DMS153 treated with DMSO at 0.1 percent for 48 hours (cell line): ENCODE measurements around the gene ABR.
"Not testable (repeated sequence)": the region's sequence is repeated elsewhere in the genome, so short reads cannot be mapped to it uniquely, and the experiment has no call there.

Experiments
- DNase-seq: peaks from one replicate; lab custom pipeline; 2025; ENCODE audit not compliant: unreplicated experiment; lab: John Stamatoyannopoulos, UW

ABR gene

DNA sequence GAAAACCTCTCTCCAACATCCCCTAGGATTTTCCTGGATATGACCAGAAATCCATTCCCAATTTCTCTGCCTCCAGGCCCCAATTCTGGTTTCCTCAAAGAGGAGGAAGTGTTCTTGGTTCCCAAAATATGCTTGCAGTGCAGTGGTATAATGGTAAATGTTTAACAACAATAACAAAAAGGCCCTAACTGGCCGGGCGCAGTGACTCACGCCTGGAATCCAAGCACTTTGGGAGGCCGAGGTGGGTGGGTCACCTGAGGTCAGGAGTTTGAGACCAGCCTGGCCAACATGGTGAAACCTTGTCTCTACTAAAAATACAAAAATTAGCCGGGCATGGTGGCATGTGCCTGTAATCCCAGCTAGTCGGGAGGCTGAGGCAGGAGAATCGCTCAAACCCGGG, 184.5 kb downstream of the ABR start:
- DNase-seq, result not testable (repeated sequence)

DNA sequence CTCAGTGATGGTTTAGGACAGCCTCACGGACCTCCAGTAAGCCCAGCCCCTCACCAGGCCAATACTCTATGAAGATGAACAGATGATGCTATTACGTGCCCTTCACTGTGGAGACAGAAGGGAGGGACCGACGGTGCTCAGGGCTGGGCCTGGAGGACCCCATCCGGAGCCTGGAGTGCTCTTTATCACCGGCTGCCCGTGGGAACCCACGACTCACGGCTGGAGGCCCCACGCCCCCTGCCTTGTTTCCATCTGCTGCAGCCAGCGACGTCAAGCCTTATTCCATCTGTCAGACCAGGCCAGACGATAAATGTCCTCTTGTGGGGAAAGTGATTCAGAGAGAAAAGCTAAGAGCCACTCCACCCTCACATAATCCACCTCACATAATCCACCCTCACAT, 186.8 kb downstream of the ABR start:
- no peak for DNase-seq

DNA sequence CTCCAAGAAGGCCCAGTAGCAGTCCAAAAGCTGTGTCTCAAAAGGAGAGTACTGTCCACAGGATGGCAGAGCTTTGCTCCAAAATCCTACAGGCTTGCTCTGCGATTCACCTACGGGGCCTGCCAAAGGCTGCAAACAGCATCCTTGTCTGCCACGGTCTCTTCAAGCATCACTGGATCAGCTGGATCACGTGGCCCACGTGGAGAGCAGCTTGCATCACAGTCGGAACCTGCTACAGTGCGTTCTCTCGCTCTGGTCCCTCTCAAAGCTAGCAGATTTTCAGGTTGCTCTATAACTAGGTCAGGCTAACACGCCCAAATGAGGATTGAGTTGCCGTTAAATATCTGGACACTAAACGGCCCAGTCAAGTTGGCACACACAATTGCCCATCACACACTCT, 191.2 kb downstream of the ABR start:
- DNase-seq, result no peak

DNA sequence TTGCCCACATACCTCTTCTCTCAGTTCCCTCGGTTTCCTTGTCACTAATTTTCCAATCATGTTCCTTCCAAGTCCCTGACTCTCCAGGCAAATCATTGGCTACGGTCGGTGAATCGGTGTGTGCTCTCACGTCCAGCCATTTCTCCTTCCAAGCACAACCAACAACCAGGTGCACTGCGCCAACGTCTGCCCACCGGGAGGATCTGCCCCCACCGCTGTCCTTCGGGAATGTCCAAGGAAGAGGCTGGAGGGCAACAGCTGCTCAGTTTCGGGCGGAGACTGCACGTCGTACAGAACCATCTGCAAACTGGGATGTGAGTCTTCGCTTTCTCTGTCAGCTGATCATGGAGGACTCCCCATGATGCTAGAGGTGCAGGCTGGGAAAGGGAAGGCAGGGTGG, 191.8 kb downstream of the ABR start:
- no peak for DNase-seq

DNA sequence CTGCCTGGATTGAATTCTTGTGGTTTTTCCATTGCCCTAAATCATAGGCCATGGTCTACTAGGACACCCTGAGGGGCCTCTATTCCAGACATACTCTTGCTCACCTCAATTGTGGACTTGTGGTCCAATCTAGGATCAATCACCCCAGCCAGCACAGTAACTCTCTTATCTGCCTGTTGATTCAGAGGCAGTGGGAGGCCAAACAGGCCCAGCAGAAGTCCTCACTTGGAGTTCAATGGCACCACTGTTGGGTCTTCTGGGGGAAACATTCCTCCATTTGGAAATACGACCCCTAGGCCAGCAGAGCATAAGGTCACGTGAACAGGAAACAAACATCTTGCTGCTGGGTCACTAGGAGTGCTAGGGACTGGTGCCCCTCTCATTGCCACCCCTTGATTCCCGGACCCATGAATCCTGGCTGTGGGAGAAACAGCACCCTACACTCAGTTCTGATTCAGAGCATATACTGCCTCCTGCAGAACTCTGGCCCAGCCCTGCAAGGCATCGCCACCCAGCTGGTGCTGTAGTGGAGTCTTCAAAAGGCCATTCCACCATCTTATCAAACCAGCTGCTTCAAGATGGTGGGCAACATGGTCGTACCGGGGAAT, 193.4 kb downstream of the ABR start:
- DNase-seq, result no peak

DNA sequence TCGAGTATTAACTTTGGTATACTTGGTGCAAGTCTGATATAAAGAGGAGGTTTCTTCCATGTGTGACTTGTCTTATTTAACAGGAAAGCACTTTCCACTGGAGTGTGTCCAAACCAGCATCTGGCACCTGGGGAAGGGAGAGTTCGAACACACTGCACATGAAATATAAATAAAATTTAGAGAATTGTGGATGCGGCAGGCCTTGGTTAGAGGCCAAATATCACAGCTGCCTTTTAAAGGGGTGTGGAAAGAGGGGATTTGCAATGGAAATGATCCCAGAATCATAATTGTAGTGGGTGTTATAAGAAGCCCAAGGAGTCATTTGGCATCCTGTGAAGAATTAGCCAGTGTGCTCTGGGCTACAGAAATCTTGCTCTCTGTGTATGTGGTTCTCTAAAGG, 195.9 kb downstream of the ABR start:
- no peak for DNase-seq

DNA sequence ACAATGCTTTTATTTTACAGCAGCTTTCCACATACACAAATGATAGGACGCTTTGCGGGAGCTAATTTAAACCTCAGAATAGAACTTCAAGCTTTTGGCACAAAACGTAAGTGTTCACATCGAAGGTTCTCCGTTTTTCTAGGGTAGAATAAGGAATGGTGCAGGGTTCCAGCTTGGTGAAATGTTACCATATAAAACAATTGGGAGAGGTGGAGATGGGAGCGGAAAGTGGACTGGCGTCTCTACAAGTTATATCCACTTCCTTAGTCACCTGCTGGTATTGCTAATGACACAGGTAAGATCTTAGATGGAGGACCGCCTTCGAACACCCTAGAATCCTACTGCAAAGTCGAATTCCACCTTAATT, 198.5 kb downstream of the ABR start:
- DNase-seq, result no peak

DNA sequence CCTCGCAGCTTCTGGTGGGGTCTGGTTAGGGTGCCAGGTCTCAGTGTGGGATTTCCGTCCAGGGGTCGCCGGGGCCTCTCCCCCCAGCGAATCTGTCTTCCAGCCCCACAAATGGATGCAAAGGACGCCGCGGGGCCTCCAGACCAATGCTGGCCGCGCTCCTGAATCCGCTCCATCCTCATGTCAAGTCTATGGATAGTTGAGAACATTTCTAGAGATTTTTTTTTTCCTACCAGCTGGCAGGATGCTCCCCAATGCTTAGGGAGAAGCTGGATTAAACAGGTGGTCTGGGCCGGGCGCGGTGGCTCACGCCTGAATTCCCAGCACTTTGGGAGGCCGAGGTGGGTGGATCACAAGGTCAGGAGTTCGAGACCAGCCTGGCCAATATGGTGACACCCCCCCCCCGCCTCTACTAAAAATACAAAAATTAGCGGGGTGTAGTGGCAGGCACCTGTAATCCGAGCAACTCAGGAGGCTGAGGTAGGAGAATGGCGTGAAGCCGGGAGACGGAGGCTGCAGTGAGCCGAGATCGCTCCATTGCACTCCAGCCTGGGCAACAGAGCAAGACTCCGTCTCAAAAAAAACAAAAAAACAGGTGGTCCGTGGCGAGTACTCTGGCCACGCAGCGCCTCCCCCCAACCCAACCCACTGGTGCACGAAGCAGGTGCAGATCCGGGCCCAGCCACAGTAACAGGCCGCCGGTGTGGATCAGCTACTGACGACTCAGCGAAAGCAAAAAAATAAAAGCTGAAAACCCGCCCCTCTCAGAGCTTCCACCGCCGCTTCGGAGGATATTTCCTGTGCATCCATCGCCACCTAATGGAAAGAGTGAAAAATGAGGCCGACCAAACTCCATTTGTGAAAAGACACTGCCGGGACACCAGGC, 199.1 kb downstream of the ABR start:
- peak; percentile 24 for DNase-seq

DNA sequence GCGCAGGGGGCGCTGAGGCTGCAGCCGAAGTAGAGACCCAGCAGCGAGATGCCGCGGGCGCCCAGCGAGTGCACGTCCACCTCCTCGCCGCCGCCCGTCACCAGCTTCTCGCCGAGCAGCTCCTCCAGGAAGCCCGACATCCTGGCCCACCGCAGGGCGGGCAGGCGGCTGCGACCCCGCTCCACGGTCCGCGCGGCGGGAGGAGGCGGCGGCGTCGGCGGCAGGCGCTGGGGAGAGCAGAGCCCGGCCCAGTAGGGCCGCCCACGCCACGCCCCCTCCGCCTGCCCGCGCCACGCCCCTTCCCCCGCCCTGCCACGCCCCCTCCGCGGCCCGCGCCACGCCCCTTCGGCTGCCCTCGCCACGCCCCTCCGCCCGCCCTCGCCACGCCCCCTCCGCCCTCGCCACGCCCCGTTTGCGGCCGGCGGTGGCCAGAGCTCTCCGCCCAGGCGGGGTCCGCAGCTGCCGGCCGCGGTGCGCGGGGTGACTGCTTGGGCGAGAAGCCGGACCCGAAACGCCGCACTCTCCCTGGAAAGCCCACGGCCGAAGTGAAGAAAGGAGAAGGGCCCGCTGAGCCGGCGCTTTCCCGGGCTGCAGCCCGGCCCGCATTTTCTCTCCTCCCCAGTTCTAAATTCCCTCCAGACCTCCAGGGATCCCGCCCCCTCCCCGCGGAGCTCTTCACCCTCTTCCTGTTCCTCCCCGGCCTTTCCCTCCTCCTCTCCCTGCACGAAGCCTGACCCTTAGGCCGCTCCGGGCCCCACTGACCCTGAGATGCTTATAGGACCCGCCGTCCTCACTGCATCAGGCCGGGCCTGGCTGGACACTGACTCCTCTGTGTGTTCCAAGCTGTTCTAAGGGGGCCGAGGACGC, 200.0 kb downstream of the ABR start, which contains the start of gene NXN:
TSS of gene NXN (minus strand) at position 238 of the 867 bp plus-strand sequence.
- no peak for DNase-seq

DNA sequence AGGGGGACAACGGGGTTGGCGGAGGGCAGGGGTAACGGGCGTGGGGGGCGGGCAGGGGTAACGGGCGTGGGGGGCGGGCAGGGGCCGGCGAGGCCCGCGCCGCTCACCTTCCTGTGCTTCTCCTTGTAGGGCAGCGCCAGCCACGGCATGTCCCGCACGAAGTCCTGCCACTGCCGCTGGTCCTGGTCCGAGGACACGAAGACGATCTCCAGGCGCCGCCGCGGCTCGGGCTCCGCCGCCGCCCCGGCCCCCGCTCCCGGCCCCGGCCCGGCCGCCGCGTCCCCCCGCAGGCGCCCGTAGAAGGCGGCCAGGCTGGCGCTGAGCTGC, 200.6 kb downstream of the ABR start:
- no peak for DNase-seq

DNA sequence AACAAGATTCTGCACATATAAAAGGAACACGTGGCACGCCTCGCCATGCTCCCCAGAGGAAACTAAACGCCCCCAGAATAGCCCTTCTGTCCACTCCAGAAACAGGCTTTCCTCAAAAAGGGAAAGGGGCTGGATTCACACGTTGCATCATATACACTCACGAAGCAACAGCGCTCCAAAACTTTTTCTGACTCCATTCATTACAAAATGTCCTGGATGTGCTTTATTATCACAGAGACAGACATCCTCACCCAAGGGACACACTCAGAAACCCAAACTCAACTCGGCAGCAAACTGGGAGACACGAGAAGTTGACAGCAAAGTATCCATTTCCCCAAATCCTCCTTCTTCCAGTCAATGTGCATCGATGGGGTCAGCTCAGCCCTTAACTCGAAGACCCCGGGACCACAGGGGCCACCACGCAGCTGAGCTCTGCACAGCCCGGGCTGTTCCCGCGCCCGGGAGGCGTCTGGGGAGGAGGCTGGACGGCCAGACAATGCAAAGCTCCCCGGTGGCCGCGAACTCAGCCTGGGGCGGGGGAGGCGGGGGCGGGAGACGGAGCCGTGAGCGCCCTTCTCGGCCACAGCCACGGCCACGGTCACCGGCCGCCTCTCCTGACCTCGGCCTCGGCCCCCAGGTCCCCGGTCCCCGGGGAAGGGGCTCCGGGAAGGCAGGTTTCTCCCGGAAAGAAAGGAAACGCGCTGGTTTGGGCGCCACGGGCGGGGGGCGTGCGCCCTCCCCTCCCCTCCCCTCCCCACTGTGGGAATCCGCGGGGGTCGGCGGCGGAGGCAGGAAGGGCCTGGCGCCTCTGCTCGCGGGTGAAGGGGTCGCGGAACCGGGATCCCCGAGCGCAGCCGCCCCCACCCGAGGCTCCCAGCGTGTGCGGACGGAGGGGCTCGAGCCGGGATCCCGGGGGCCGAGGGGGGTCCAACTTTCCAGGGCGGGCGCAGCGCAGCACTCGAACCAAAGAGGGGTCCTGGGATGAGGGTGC, 201.4 kb downstream of the ABR start:
- DNase-seq, result no peak

DNA sequence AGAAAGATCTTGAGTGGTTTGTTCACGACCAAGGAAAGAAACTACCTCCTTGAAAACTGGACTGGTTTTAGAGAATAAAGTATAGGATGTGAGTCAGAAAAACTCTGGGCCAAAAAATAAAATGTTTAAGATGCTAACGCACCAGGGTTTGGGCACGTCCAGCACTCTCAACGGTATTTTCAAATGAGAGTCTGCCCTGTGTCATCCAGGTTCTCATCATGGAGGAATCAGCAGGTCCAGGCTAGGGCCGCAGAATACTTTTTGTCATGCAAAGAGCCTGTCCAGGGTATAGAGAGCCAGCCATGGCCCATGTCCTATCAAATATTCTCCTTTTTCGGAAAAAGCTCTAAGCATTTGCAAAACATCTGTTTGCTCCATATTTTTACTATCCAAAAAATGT, 202.6 kb downstream of the ABR start:
- no peak for DNase-seq

DNA sequence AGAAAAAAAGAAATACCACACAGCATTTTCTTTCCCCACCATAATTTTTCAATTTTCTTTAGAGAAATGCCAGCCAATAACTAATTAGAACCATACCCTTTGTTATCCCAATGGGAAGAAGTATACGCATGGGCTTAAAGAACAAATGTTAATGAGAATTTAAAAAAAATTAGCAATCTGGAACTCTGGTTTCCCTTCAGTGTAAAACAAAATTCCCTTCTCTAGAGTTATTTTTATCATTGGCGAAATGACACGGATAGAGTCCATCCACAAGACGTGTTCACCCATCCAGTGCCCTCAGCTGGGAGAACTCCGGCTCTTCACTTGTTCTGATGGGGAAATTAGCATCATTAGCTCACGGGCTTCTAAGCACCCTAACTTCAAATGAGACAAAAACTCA, 203.5 kb downstream of the ABR start:
- no peak for DNase-seq

DNA sequence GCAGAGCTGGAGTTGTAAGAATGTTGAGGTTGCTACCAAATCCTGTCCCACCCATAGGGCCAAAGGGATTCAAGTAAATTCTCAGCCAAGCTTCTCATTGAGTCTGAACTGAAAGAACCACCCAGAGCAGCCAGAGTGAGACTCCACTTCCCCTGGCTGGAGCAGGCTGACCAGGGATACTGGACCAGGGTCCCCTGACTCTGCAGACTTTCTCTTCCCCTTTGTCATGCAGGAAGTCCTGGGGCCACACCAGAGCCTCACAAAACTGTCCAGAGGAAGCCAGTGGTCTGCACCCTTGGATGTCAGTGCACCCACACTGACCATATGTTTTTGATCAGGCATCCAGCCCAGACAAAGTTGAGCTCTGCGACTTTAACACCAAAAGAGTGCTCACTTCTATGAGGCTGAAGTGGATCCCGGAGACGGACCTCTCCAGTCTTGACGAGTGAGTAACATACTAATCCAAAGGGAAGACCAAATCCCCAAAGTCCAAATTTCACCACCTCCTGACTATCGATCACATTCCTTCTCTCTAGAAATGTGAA, 204.3 kb downstream of the ABR start:
- DNase-seq, result no peak

DNA sequence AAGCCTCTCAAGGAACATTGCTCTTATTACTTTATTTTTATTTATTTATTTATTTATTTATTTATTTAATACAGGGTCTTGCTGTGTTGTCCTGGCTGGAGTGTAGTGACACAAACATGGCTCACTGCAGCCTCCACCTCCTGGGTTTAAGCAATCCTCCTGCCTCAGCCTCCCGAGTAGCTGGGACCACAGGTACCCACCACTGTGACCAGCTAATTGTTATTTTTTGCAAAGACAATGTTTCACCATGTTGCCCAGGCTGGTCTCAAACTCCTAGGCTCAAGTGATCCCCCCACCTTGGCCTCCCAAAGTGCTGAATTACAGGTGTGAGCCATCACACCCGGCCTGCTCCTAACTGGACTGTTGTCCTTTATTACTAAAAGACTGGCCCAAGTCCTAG, 205.0 kb downstream of the ABR start:
- DNase-seq, result not testable (repeated sequence)

DNA sequence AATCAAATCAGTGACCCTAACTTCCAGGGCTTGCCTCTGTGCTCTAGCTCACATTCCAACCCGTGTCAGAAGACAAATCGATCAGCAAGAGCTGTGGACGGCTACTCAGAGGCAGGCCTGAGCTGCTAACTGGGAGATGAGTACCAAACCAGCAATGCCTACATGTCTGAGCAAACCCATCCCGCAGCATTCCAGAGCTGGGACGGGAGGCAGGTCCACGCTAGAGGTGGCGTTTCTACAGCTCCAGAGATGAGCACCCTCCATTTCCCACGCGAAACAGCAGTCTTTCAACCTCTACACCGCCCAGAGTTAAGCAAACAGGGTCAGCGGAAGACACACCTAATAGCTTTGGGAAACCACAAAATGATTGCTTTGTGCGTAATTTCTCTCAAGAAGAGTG, 206.7 kb downstream of the ABR start:
- DNase-seq, result no peak

DNA sequence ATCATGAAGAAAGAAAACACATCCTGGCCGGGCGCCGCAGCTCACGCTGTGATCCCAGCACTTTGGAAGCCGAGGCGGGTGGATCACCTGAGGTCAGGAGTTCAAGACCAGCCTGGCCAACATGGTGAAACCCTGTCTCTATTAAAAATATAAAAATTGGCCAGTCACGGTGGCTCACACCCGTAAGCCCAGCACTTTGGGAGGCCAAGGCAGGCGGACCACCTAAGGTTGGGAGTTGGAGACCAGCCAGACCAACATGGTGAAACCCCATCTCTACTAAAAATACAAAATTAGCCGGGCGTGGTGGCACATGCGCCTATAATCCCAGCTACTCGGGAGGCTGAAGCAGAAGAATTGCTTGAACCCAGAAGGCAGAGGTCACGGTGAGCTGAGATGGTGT, 207.9 kb downstream of the ABR start:
- not testable (repeated sequence) for DNase-seq

DNA sequence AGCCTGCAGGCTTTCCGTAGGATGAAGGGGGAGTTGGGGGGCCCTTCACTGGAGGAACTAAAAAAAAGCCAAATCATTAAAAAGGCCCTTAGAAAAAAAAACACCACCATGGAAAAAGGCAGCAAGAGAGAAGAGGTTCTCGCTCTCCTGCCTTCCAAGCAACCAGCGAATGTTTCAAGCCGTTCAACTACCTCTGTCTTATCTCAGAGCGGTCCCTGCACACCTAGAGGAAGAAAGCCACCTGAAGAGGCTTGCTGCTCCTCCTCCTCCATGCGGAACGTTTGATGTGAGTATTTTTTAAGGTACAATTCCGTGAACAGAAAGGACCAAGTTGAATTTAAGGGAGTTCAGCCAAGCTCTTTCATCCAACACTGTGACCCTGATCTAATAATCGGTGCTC, 209.4 kb downstream of the ABR start:
- no peak for DNase-seq

DNA sequence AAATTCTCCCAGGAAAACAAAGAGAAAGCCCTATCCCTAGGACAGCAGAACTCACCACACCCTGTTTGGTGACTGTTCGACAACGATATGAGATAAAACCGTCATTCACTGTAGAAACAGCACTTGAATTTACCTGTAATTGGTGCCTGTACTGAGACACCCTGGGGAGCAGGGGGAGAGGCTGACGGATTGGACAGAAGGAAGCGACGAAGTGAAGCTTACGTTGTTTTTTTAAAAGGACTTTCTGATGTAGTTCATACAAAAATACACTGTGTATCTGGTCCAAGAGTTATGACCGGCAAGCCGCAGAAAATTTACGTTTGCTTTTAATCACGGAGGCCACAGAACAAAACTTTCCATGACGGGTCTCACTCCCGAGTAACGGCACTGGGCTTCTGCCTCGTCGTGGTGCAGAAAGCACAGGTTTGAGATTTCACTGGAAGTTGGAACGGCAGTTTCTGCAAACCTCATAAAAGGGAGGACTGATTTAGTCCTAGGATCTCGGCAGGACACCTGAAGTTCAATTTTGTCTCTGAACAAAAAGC, 209.9 kb downstream of the ABR start:
- DNase-seq, result no peak
